Kidney capillary endothelial cell (primary cell): ENCODE data around the gene STEAP1.

Experiments used
- DNase-seq: peaks from one replicate; pipeline ENCODE4 v3.0.0-alpha.2; 2018; ENCODE audit warnings: low spot score

The STEAP1 gene

GRCh38 chr7:90211391-90212148, 57.3 kb downstream of the STEAP1 start, which contains the start of gene STEAP2:
TSS of gene STEAP2 (plus strand) at chr7:90211740. CDS start at chr7:90225083, 13,343 bp downstream.
- DNase-seq, result peak; percentile 37

- no peak for DNase-seq
Observed at GRCh38 chr7:90212149-90212495, 57.9 kb downstream of the STEAP1 start.

GRCh38 chr7:90213521-90213920, 59.3 kb downstream of the STEAP1 start:
- DNase-seq, result no peak
